ENCODE measurements around the gene PTPRJ. TPM values are rescaled to one million over a fixed set of nuclear protein-coding genes. Genes with fewer than 3 reads are reported as not detected.

Gene PTPRJ
- total RNA-seq, 1 donor from 2014 or later: 22.9 TPM

DNA sequence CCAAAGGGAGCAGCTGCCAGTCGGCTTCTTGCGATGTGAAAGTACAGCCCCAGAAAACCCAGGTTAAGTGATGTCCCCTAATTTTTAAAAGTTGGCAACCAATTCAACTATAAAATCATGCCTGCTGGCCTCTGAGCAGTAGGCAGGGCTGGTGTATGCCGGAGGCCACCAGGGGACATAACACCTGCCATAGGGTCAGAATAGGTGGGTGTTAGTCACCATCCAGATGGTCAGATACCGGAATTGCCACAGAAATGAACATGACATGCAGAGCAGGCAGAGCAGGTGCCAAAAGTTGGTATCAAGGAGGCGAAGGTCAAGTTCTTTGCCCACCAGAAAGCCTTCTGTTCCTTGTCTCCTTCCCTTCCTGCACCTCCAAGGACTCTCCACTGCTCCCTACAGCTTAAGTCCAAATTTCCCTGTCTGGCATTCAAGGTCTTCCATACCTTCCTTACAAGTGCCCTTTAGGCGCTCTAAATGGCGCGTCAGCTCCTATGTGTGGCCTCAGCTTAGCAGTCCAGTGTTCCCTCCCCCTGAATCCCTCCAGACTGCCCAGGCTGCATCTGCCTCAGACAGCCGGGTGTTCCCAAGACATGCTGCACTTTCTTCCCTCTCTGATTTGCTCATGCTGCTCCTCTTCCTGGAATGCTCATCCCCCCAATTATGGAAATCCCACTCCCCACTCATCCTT is 45.1 kb downstream of the PTPRJ start:
- Histone ChIP-seq H3K36me3 (ENCODE audit: insufficient read depth, low read length) (no peaks in the 10 kb centered on the region), H3K4me2 (ENCODE audit: low read length) (no peak overlapping the region), H4K20me1 (ENCODE audit: insufficient read depth, low read length) (peaks cover 59% of the 10 kb centered on the region), H3K27ac (ENCODE audit: low read depth, low read length) (no peak overlapping the region), H3K9me3 (ENCODE audit: insufficient read depth, low read depth, low read length) (no peaks in the 10 kb centered on the region), H2AFZ (ENCODE audit: low read depth, low read length) (no peak overlapping the region), H3K27me3 (ENCODE audit: insufficient read depth, low read length) (no peaks in the 10 kb centered on the region), H3K79me2 (ENCODE audit: insufficient read depth, low read length) (peaks cover 79% of the 10 kb centered on the region), H3K4me3 (ENCODE audit: insufficient read depth, low read depth, low read length) (no peak overlapping the region), H3K4me1 (ENCODE audit: insufficient read depth, low read length) (peaks cover 13% of the 10 kb centered on the region), H3K9ac (ENCODE audit: low read length) (no peak overlapping the region)
- H3K4me3 Mint-ChIP-seq (ENCODE audit: unreplicated experiment): no peak overlapping the region
- no peaks in the 10 kb centered on the region for H3K9me3 Mint-ChIP-seq (ENCODE audit: unreplicated experiment)
- no peaks in the 10 kb centered on the region for H3K27me3 Mint-ChIP-seq (ENCODE audit: low read depth, unreplicated experiment)
- H3K4me1 Mint-ChIP-seq (ENCODE audit: low read depth, unreplicated experiment): peaks cover 10% of the 10 kb centered on the region
- H3K36me3 Mint-ChIP-seq (ENCODE audit: low read depth, unreplicated experiment): peaks cover 3% of the 10 kb centered on the region
- H3K27ac Mint-ChIP-seq (ENCODE audit: unreplicated experiment): no peak overlapping the region
- no peak for FAIRE-seq
- no peak for DNase-seq (ENCODE audit: low read depth)
- TF ChIP-seq EZH2 (IDR thresholded peaks at IDR 0.05; ENCODE audit: insufficient read depth, low read length): no peak
- TF ChIP-seq, protein P1, sequence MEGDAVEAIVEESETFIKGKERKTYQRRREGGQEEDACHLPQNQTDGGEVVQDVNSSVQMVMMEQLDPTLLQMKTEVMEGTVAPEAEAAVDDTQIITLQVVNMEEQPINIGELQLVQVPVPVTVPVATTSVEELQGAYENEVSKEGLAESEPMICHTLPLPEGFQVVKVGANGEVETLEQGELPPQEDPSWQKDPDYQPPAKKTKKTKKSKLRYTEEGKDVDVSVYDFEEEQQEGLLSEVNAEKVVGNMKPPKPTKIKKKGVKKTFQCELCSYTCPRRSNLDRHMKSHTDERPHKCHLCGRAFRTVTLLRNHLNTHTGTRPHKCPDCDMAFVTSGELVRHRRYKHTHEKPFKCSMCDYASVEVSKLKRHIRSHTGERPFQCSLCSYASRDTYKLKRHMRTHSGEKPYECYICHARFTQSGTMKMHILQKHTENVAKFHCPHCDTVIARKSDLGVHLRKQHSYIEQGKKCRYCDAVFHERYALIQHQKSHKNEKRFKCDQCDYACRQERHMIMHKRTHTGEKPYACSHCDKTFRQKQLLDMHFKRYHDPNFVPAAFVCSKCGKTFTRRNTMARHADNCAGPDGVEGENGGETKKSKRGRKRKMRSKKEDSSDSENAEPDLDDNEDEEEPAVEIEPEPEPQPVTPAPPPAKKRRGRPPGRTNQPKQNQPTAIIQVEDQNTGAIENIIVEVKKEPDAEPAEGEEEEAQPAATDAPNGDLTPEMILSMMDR (IDR thresholded peaks at IDR 0.05; ENCODE audit: insufficient read depth, low read depth, low read length): no peak

GRCh38 chr11:48025984-48026340 is 45.6 kb downstream of the PTPRJ start:
- Histone ChIP-seq H3K4me2 (ENCODE audit: low read length) (no peak overlapping the region), H3K4me1 (ENCODE audit: insufficient read depth, low read length) (peaks cover 13% of the 10 kb centered on the region), H3K9me3 (ENCODE audit: insufficient read depth, low read depth, low read length) (no peaks in the 10 kb centered on the region), H2AFZ (ENCODE audit: low read depth, low read length) (no peak overlapping the region), H3K36me3 (ENCODE audit: insufficient read depth, low read length) (no peaks in the 10 kb centered on the region), H3K9ac (ENCODE audit: low read length) (no peak overlapping the region), H3K27me3 (ENCODE audit: insufficient read depth, low read length) (no peaks in the 10 kb centered on the region), H3K27ac (ENCODE audit: low read depth, low read length) (no peak overlapping the region), H4K20me1 (ENCODE audit: insufficient read depth, low read length) (peaks cover 56% of the 10 kb centered on the region), H3K4me3 (ENCODE audit: insufficient read depth, low read depth, low read length) (no peak overlapping the region), H3K79me2 (ENCODE audit: insufficient read depth, low read length) (peaks cover 78% of the 10 kb centered on the region)
- no peak for FAIRE-seq
- TF ChIP-seq, protein P1 (IDR thresholded peaks at IDR 0.05; ENCODE audit: insufficient read depth, low read depth, low read length): no peak
- no peak for TF ChIP-seq EZH2 (IDR thresholded peaks at IDR 0.05; ENCODE audit: insufficient read depth, low read length)
- Mint-ChIP-seq H3K4me1 (ENCODE audit: low read depth, unreplicated experiment) (peaks cover 10% of the 10 kb centered on the region), H3K36me3 (ENCODE audit: low read depth, unreplicated experiment) (peaks cover 3% of the 10 kb centered on the region), H3K27me3 (ENCODE audit: low read depth, unreplicated experiment) (no peaks in the 10 kb centered on the region), H3K27ac (ENCODE audit: unreplicated experiment) (no peak overlapping the region), H3K4me3 (ENCODE audit: unreplicated experiment) (no peak overlapping the region), H3K9me3 (ENCODE audit: unreplicated experiment) (no peaks in the 10 kb centered on the region)
- no peak for DNase-seq (ENCODE audit: low read depth)

DNA sequence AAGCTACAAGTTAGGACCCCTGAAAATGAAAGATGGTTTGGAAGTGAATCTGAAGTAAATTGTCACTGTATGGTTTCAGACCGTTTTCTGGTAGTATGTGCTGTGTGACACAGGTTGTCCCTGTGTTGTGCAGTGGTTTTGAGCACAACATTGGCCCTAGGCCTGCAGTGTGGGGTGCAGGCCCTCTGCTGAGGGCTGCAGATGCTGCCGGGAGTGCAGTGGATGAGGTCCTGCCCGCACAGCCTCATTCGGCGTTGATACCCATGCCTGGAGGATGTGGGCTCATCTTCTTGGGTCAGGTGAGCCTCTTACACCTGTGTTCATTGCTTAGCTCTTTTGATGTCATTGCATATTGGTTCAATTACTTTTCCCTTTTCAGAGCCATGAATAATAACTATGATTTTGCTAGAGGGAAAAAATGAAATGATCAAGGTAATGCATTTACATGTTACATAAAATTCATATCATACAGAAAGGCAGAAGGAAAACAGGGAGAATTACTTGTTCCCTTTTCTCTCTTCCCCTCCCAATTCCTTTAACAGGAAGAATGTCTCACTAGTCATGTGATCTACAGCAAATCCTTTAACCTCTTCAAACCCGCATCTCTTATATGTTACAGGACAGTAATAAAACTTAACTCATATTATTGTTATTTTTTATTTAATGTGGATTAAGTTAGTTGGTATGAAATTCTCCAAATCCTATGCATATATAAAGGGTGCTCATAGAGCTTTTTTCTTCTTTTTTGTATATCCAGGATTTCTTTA is 48.7 kb downstream of the PTPRJ start:
- Histone ChIP-seq H3K79me2 (ENCODE audit: insufficient read depth, low read length) (peaks cover 86% of the 10 kb centered on the region), H3K9ac (ENCODE audit: low read length) (no peak overlapping the region), H2AFZ (ENCODE audit: low read depth, low read length) (no peak overlapping the region), H3K4me2 (ENCODE audit: low read length) (no peak overlapping the region), H3K4me3 (ENCODE audit: insufficient read depth, low read depth, low read length) (no peak overlapping the region), H3K9me3 (ENCODE audit: insufficient read depth, low read depth, low read length) (no peaks in the 10 kb centered on the region), H3K4me1 (ENCODE audit: insufficient read depth, low read length) (peaks cover 18% of the 10 kb centered on the region), H3K27ac (ENCODE audit: low read depth, low read length) (no peak overlapping the region), H3K27me3 (ENCODE audit: insufficient read depth, low read length) (no peaks in the 10 kb centered on the region), H4K20me1 (ENCODE audit: insufficient read depth, low read length) (peaks cover 62% of the 10 kb centered on the region), H3K36me3 (ENCODE audit: insufficient read depth, low read length) (no peaks in the 10 kb centered on the region)
- DNase-seq (ENCODE audit: low read depth): no peak
- TF ChIP-seq, protein P1 (IDR thresholded peaks at IDR 0.05; ENCODE audit: insufficient read depth, low read depth, low read length): no peak
- TF ChIP-seq EZH2 (IDR thresholded peaks at IDR 0.05; ENCODE audit: insufficient read depth, low read length): no peak
- Mint-ChIP-seq H3K36me3 (ENCODE audit: low read depth, unreplicated experiment) (peaks cover 5% of the 10 kb centered on the region), H3K27me3 (ENCODE audit: low read depth, unreplicated experiment) (no peaks in the 10 kb centered on the region), H3K9me3 (ENCODE audit: unreplicated experiment) (no peaks in the 10 kb centered on the region), H3K4me3 (ENCODE audit: unreplicated experiment) (no peak overlapping the region), H3K4me1 (ENCODE audit: low read depth, unreplicated experiment) (peaks cover 19% of the 10 kb centered on the region), H3K27ac (ENCODE audit: unreplicated experiment) (no peak overlapping the region)
- FAIRE-seq: no peak

Data from astrocyte (in vitro differentiated cells and primary cell).